ENCODE measurements around the gene RASSF8. TPM values are rescaled to one million over a fixed set of nuclear protein-coding genes. Genes with fewer than 3 reads are reported as not detected.
A peak's percentile ranks its signal among the peaks of the same experiment; 100 is the strongest.

RASSF8 gene
- total and polyA plus RNA-seq, 2 of the 8 experiments (the other 6 are each of a cell fraction or from before 2014, with no cell fraction given): 6.4 to 46.7 TPM

DNA sequence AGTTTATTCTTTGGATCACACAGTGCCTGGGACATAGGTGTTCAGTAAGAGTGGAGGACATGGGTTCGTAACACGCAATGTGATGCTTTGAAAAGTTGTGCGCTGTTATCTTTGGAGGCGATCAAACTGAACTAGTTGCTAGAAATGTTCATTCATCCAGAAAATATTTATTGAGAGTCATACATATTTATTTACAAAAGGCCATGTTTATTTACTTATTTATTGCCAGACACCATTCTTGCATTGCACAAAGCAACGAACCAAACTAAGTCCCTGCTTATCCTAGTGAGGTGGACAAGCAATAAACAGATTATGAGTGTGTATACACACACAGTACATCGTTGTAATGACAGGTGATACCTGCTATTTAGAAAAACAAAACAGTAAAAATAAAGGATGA lies 153.8 kb downstream of the RASSF8 start:
- H3K79me2 ChIP-seq (ENCODE audit: control insufficient read depth in 1 of 2, insufficient read depth in 2 of 2, low read length in 2 of 2): no peaks in the 10 kb centered on the region
- no peak overlapping the region for H3K4ac ChIP-seq (replicated peaks; ENCODE audit: insufficient read length, low read depth, low read length)
- H3K14ac ChIP-seq (ENCODE audit: insufficient read length): no peak overlapping the region
- no peak overlapping the region for H4K5ac ChIP-seq (ENCODE audit: insufficient read length, low read depth, low read length)
- H4K91ac ChIP-seq (replicated peaks; ENCODE audit: insufficient read length, low read length): no peak overlapping the region
- peaks cover 0 to 16% (median 15%) of the 10 kb centered on the region in 4 experiments; a peak in 6 of 7 replicates for H3K27me3 ChIP-seq (replicated peaks in 1 of 4; ENCODE audit: control insufficient read depth in 3 of 4, extremely low read depth in 1 of 4, insufficient read depth in 3 of 4, low read length in 3 of 4)
- H3K27ac ChIP-seq (ENCODE audit: low read depth, low read length): no peak overlapping the region
- no peaks in the 10 kb centered on the region for H3K36me3 ChIP-seq (ENCODE audit: control insufficient read depth in 2 of 4, insufficient read depth in 4 of 4, low read length in 3 of 4)
- ChIA-PET CTCF (ENCODE audit: partially characterized antibody) (no interaction called here), POLR2A (ENCODE audit: partially characterized antibody) (interaction anchor here (1.2 to 4.5 kb wide), 4 partner anchors 10 to 23 kb away, joined by 3 to 42 read pairs (median 4); partner anchors contain the start of gene BHLHE41)
- peak overlapping the region in 2 of 4 experiments; percentile 53 to 78; a peak in 2 of 8 replicates for H3K4me3 ChIP-seq (ENCODE audit: extremely low read depth in 1 of 4, insufficient read depth in 2 of 4, low read depth in 3 of 4, low read length in 4 of 4)
- 0 out of 2 replicates have a peak overlapping the region, but pooled peaks have one; percentile 25 for H2AK5ac ChIP-seq (ENCODE audit: low read depth, low read length)
- no peak overlapping the region for H2AFZ ChIP-seq (ENCODE audit: low read length)
- no peak overlapping the region for H3K9ac ChIP-seq (replicated peaks in 1 of 4; ENCODE audit: extremely low read depth in 1 of 4, low read depth in 3 of 4, low read length in 3 of 4)
- H3K23me2 ChIP-seq (ENCODE audit: low read depth, low read length): peaks cover 2% of the 10 kb centered on the region; the same call in 1 of the 2 replicates
- H2BK20ac ChIP-seq (ENCODE audit: low read length): no peak overlapping the region
- H3K4me2 ChIP-seq (ENCODE audit: insufficient read depth in 1 of 2, low read depth in 2 of 2, low read length in 2 of 2): peak overlapping the region; percentile 61 to 84
- H2BK15ac ChIP-seq (ENCODE audit: low read length): no peak overlapping the region
- no peak for DNase-seq (ENCODE audit: low read depth in 1 of 2, low spot score in 2 of 2)
- H4K8ac ChIP-seq (ENCODE audit: extremely low read depth, insufficient read depth, low read length): no peak overlapping the region
- H3K18ac ChIP-seq (ENCODE audit: extremely low read depth, low read length): no peak overlapping the region
- WGBS, 2 experiments (ENCODE audit: extremely low coverage in 1 of 2, insufficient coverage in 1 of 2, insufficient read length in 1 of 2, insufficient replicate concordance in 2 of 2, low coverage in 1 of 2, low lambda C conversion rate in 2 of 2, missing lambda C conversion rate in 1 of 2): 69% methylated on average over 6 of the region's 6 CpGs; no CpG with 5 or more reads in 1 of the 2 experiments
- peak overlapping the region; percentile 41 for H2BK120ac ChIP-seq (replicated peaks; ENCODE audit: low read depth, low read length)
- H4K20me1 ChIP-seq (replicated peaks in 1 of 2; ENCODE audit: control insufficient read depth in 1 of 2, insufficient read depth in 2 of 2, low read length in 2 of 2): no peaks in the 10 kb centered on the region
- H2BK12ac ChIP-seq (ENCODE audit: low read depth, low read length): peak overlapping the region; percentile 23
- no peak for FAIRE-seq
- H2BK5ac ChIP-seq (ENCODE audit: low read depth, low read length): no peak overlapping the region
- H3K56ac ChIP-seq (replicated peaks; ENCODE audit: insufficient read length, low read depth, low read length): no peak overlapping the region
- peaks cover 0 to 18% (median 16%) of the 10 kb centered on the region in 4 experiments; a peak in 5 of 7 replicates for H3K4me1 ChIP-seq (replicated peaks in 1 of 4; ENCODE audit: control insufficient read depth in 3 of 4, insufficient read depth in 4 of 4, low read length in 3 of 4)
- H3K79me1 ChIP-seq (ENCODE audit: low read depth, low read length): no peaks in the 10 kb centered on the region
- H3K9me3 ChIP-seq (ENCODE audit: insufficient read depth in 2 of 2, low read depth in 1 of 2, low read length in 1 of 2): no peaks in the 10 kb centered on the region
- H3K23ac ChIP-seq (ENCODE audit: insufficient read length): no peak overlapping the region
- TF ChIP-seq SIN3A (conservative IDR thresholded peaks at IDR 0.05 in 1 of 2, IDR thresholded peaks at IDR 0.05 in 1 of 2; ENCODE audit: low read depth in 1 of 2, low read length in 2 of 2): no peak
